ENCODE measurements around the gene SPRED3. TPM values are rescaled to one million over a fixed set of nuclear protein-coding genes. Genes with fewer than 3 reads are reported as not detected.
A peak's percentile ranks its signal among the peaks of the same experiment; 100 is the strongest.

The SPRED3 gene
- total and polyA plus RNA-seq, 9 of the 15 experiments (the other 6 are each of a cell fraction or from before 2014, with no cell fraction given), result 0.05 to 1.3 (median 0.36) TPM

GRCh38 chr19:38387550-38388348 is 748 bp upstream of the SPRED3 start, which contains the start of gene GGN (continued):
- TF ChIP-seq ATF6 (CRISPR knock-in tag; IDR thresholded peaks at IDR 0.05), result no peak
- TF ChIP-seq PTTG1 (tag; IDR thresholded peaks at IDR 0.05; ENCODE audit: low read depth), result no peak
- TF ChIP-seq EP300 (IDR thresholded peaks at IDR 0.05; ENCODE audit: low read length), result no peak
- TF ChIP-seq CBFA2T2 (conservative IDR thresholded peaks at IDR 0.05), result no peak
- TF ChIP-seq MTA1 (IDR thresholded peaks at IDR 0.05; ENCODE audit: borderline replicate concordance), result peak; percentile 16; the same call in 1 of the 2 replicates
- TF ChIP-seq PHF8 (IDR thresholded peaks at IDR 0.05; ENCODE audit: borderline replicate concordance, low read length), result peak; percentile 52; the same call in 1 of the 2 replicates
- TF ChIP-seq RB1 (IDR thresholded peaks at IDR 0.05; ENCODE audit: low read depth), result peak; percentile 39; the same call in 1 of the 2 replicates
- no peak for TF ChIP-seq FOXM1 (IDR thresholded peaks at IDR 0.05; ENCODE audit: low read depth)
- no peak for TF ChIP-seq FOXM1 (CRISPR knock-in tag; IDR thresholded peaks at IDR 0.05; ENCODE audit: low read depth)
- peak; percentile 80 for TF ChIP-seq ZBTB7A (IDR thresholded peaks at IDR 0.05; ENCODE audit: borderline replicate concordance, control insufficient read depth, low read depth, low read length)
- TF ChIP-seq ZNF311 (CRISPR knock-in tag; IDR thresholded peaks at IDR 0.05), result no peak
- 0 out of 2 replicates have a peak, but pooled peaks have one; percentile 56 for TF ChIP-seq KAT7 (CRISPR knock-in tag; IDR thresholded peaks at IDR 0.05; ENCODE audit: borderline replicate concordance)
- 0 out of 2 replicates have a peak, but pooled peaks have one; percentile 43 for TF ChIP-seq SUPT5H (IDR thresholded peaks at IDR 0.05)
- no peak for TF ChIP-seq ZNF165 (CRISPR knock-in tag; IDR thresholded peaks at IDR 0.05; ENCODE audit: borderline replicate concordance)
- TF ChIP-seq ZNF24 (IDR thresholded peaks at IDR 0.05), result no peak
- 0 out of 2 replicates have a peak, but pooled peaks have one; percentile 2 for TF ChIP-seq ARID1B (IDR thresholded peaks at IDR 0.05)
- TF ChIP-seq MAZ (CRISPR knock-in tag; conservative IDR thresholded peaks at IDR 0.05 in 1 of 2, IDR thresholded peaks at IDR 0.05 in 1 of 2), result peak in 1 of 2 experiments; percentile 71; a peak in 1 of 4 replicates
